Left ventricle myocardium superior (tissue), 1 donor: ENCODE data around the gene DRC7. TPM values are rescaled to one million over a fixed set of nuclear protein-coding genes. Genes with fewer than 3 reads are reported as not detected.
"Not testable (repeated sequence)": the region's sequence is repeated elsewhere in the genome, so short reads cannot be mapped to it uniquely, and the experiment has no call there.

ENCODE experiments used
- ATAC-seq: fragments of 200-7000 bp; cut with Tn5 transposase; one replicate; pipeline ENCODE4 v1.9.1; 2020; ENCODE audit warnings: mild to moderate bottlenecking, moderate library complexity
- DNase-seq: peaks from one replicate; pipeline ENCODE4 v3.0.0-alpha.2; 2020
- intact Hi-C: fragments of 100-400 bp; cut with micrococcal nuclease; formaldehyde crosslinking; loops from one replicate; pipeline ENCODE4 v1.11.0; 2022
- total RNA-seq: library from RNA; stranded (reverse); fragmentation: NEBNext Ultra II Directional; extraction: Animal tissue kit (Norgen Biotek cat#: 25700); gene quantifications from one replicate; pipeline ENCODE4 v1.2.1, GENCODE V29; 2021
- donor health status: DM: no; HTN: yes; CAD: no; lungs with severe emphysema.

Gene DRC7
- total RNA-seq, 1 donor from 2014 or later: not detected

DNA sequence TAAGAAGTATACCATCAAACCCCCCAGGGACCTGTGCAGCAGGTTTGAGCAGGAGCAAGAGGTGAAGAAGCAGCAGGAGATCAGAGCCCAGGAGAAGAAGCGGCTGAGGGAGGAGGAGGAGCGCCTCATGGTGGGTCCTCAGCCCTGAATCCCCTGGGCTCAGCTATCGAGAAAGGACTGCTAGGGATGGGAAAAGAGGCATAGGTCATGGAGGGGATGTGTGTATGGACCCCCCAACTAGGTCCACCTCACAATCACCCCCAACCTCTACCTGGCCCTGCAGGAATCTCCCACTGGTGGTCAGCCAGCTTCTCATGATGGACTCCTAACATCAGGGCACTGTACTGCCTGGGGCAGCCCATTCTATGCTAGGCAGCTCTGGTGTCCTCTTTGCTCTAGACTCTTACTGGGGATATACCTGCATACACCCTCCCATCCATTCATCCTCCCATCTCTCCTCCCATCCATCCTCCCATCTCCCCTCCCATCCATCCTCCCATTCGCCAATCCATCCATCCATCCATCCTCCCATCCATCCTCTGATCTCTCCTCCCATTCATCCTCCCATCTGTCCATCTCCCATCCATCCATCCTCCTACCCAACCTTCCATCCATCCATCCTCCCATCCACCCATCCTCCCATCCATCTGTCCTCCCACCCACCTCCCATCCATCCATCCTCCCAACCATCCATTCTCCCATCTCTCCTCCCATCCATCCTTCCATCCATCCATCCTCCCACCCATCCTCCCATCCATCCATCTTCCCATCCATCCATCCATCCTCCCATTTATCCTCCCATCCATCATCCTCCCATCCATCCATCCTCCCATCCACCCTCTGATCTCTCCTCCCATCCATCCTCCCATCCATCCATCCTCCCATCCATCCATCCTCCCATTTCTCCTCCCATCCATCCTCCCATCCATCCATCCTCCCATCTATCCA is 10.6 kb downstream of the DRC7 start:
- intact Hi-C loops: no loop called here
- DNase-seq (no peak), ATAC-seq (no peak)

DNA sequence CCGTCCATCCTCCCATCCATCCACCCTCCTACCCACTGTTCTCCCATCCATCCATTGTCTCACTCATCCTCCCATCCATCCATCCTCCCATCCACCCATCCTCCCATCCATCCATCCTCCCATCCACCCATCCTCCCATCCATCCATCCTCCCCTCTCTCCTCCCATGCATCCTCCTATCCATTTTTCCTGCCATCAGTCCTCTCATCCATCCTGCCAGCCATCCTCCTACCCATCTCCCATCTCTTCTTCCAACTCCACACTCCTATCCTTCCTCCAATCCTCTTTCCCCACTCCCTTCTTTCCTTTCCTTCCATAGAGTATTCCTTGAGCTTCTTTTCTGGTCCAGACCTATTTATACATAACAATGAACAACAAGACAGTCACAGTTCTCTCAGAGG is 12.1 kb downstream of the DRC7 start:
- intact Hi-C loops: no loop called here
- DNase-seq (no peak), ATAC-seq (no peak)

DNA sequence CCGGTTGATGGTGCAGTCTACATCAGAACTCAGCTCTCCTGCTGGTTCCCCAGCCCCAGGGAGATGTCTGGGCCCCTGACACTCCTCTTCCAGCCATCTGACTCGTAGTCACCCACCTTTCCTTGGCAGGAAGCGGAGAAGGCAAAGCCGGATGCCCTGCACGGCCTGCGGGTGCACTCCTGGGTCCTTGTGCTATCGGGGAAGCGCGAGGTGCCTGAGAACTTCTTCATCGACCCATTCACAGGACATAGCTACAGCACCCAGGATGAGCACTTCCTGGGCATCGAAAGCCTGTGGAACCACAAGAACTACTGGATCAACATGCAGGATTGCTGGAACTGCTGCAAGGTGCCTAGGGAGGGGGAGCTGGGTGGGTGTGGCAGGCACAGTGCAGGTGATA is 12.7 kb downstream of the DRC7 start:
- DNase-seq (no peak), ATAC-seq (no peak)
- intact Hi-C loops: no loop called here

DNA sequence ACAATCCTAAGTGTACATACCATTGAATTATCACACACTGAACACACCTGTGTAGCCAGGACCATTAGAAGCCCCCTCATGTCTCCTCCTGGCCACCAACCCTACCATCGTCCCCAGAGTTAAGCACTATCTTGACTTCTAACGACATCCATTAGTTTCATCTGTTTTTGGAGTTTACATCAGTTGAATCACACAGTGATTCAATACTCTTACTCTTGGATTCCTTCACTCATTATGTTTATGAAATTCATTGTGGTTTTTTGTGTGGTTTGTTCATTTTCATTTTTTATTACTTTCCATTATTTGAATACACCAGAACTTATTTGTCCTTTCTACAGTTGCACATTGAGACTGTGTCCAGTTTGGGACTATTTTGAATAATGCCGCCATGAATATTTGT is 13.6 kb downstream of the DRC7 start:
- no peak for DNase-seq
- intact Hi-C loops: no loop called here

DNA sequence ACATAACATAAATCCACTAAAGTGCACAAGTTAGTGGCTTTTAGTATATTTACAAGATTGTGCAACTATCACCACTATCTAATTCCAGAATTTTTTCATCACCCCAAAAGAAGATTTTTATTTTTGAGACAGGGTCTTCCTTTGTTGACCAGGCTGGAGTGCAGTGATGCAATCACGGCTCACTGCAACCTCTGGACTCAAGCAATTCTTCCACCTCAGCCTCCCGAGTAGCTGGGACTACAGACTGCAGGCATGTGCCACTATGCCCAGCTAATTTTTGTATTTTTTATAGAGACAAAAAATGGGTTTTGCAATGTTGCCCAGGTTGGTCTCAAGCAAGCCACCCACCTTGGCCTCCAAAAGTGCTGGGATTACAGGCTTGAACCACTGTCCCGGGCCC is 15.1 kb downstream of the DRC7 start:
- ATAC-seq (no peak), DNase-seq (no peak)
- intact Hi-C loops: no loop called here

More for the DNA sequence above, 13.6 kb downstream of the DRC7 start:
- ATAC-seq: no peak

DNA sequence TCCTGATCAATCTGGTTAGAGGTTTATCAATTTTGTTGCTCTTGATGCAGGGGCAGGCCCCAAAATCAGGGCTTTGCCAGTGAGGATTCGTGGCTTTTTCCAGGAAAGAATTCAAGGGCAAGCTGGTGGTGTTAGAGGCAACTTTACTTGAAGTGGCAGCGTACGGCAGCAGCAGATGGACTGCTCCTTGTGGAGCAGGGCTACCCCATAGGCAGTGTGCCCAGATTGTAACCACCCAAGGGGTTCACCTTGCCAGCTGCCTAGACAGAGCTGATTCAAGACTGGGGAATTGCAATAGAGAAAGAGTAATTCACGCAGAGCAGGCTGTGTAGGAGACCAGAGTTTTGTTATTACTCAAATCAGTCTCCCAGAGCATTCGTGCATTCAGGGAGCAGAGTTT is 16.7 kb downstream of the DRC7 start:
- ATAC-seq: no peak
- intact Hi-C loops: no loop called here

DNA sequence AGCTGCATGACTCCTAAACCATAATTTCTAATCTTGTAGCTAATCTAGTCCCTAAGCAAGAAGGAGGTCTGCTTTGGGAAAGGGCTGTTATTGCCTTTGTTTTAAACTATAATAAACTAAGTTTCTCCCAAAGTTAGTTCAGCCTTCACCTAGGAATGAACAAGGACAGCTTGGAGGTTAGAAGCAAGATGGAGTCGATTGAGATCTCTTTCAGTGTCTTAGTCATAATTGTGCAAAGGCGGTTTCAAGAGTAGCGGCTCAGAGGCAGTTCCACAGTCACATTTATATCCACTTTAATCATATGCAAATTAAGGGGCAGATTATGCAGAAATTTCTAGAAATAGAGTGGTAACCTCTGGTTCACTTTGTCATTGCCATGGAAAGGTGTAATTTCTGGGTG is 17.4 kb downstream of the DRC7 start:
- ATAC-seq (no peak), DNase-seq (no peak)
- intact Hi-C loops: no loop called here

More for the DNA sequence above, 16.7 kb downstream of the DRC7 start:
- DNase-seq: no peak

DNA sequence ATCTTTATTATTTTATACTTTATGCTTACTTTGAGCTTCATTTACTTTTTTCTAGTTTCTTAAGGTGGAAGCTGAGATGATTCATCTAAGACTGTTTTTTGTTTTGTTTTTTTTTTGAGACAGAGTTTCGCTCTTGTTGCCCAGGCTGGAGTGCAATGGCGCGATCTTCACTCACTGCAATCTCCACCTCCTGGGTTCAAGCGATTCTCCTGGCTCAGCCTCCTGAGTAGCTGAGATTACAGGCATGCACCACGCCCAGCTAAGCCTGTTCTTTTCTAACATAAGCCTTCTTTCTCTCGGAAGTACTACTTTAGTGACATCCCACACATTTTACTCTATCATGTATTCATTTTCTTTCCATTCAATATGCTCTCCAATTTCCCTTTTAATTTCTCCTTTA is 18.0 kb downstream of the DRC7 start:
- ATAC-seq, intact Hi-C loops, DNase-seq: not testable (repeated sequence)

DNA sequence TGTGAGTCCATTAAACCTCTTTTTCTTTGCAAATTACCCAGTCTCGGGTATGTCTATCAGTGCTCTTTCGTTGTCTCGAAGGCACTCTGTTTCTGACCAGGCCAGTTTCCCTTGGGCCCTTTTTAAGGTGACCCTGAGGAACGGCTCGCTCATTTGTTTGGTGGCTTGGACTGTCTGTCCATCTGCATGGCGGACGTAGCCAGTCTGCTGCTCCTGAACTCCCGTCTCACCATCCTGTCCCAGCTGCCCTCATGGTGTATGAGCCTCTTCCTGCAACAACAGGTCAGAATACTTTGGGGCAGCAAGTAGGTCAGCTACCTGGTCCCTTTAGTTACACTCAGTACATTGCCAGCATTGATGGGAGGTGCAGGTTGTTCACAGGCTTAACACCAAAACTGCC is 19.0 kb downstream of the DRC7 start:
- no peak for ATAC-seq
- no peak for DNase-seq
- intact Hi-C loops: no loop called here

DNA sequence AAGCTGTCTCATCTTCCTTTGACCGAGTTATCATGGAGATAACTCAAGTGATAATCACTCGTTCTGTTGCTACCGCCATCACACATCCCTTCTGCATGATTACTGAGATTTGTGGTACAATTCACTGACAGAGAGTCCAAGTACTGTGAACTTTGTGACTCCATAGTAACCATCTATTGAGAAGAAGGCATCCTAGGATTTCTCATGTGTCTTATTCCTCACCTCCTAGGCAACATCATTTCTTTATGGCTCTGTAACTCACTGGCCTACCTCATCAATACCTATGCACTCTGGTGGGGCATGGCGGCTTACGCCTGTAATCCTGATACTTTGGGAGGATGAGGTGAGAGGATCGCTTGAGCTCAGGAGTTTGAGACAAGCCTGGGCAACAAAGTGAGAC is 19.4 kb downstream of the DRC7 start:
- intact Hi-C loops: no loop called here
- ATAC-seq: no peak
- no peak for DNase-seq

DNA sequence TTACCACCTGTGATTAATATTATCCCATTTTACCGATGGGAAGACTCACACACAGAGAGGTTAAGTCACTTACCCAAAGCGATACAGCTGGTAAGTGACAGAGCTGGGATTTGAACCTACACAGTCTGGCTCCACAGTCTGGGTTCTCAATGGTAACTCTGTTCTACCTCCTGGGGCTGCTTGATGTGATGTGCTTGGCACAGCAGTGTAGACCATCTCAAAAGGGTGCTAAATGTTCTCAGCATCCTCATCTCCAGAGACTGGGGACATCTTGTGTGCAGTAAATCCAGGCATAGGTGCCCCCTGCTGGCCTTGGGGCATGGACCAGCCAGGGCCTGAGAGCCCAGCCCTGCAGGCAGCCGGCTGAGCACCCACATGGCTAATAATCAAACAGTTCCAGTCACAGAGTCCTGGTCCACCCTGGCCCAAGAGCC is 25.6 kb downstream of the DRC7 start:
- DNase-seq: peak; percentile 73
- intact Hi-C loops: no loop called here
- peak; percentile 69 for ATAC-seq

DNA sequence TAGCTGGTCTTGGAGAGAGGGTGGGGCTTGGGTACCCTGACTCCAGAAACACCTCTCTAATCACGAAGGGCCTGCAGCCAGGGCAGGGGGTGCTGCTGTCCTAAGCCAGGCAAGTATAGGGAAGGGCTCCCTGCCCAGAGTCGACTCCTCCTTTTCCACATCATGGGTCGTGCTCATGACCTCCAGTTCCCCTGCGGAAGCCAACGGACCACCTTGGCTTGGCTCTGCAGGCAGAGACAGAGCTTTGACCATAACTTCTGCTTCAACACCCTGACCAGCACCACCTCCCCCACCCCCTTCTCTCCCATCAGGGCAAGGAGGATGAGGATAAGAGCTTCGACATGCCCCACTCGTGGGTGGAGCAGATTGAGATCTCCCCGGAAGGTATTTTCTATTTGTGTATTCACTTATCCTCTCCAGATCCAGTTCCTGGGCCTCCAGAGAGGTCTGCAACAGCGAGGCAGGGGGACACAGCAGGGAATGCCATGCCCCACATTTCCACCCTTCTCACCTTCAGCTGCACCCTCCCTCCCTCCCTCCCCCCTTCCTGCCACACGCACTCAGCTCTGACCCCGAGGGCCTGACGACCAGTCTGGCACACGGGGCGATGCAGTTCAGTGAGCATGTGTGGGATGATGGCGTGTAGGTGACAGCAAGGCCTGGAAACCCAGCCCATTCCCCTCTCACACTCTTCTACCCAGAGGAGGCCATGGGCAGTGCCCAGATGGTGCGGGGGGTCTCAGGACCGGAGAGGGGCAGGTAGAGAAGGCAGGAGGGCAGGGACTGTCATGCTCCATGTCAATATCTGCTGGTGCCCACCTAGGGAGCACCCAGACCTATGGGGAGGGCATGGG is 27.0 kb downstream of the DRC7 start:
- no peak for DNase-seq
- intact Hi-C loops: no loop called here
- ATAC-seq: no peak

DNA sequence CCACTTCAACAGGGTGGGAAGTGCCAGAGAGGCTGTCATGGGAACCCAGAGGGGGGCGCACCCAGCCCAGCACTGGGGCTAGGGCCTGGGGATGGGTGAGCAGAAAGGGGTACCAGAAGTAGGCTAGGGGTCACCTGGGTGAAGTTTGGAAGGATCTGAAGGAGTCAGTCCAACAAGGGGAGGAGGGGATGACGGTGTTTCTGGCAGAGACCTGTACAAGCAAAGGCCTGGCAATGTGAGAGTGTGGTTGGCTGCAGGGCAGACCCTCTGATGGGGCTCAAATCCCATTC is 27.5 kb downstream of the DRC7 start:
- ATAC-seq: no peak

DNA sequence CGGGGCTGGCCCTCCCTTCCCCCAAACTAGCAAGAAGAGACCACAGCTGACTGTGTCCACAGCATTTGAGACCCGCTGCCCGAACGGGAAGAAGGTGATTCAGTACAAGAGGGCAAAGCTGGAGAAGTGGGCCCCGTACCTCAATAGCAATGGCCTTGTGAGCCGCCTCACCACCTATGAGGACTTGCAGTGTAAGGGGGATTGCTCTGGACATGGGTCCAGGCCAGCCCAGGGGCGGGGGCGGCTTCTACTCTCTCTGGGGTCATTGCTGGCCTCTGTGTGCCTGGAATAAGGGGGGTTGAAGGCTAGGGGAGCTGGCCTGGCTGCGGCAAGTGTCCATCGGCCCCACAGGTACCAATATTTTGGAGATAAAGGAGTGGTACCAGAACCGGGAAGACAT is 28.0 kb downstream of the DRC7 start:
- ATAC-seq: no peak
- intact Hi-C loops: no loop called here
- no peak for DNase-seq

More for the DNA sequence above, 27.5 kb downstream of the DRC7 start:
- intact Hi-C loops: no loop called here
- DNase-seq: no peak

DNA sequence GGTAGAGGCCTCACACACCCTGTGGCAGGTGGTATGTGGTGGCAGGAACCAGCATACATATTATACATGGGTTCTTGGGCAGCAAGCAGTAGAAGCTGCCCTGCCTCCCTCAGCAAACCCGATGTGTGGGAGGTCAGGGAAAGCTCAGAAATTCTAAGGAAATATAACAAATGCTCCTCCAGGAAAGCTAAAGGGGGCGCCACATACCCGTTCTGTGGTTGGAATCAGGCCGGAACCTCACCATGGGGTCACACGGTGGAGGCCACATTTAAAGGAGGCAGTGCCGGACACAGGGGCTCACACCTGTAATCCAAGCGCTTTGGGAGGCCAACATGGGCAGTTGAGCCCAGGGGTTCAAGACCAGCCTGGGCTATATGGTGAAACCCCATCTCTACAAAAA is 28.6 kb downstream of the DRC7 start:
- intact Hi-C loops: no loop called here
- DNase-seq: no peak
- no peak for ATAC-seq

DNA sequence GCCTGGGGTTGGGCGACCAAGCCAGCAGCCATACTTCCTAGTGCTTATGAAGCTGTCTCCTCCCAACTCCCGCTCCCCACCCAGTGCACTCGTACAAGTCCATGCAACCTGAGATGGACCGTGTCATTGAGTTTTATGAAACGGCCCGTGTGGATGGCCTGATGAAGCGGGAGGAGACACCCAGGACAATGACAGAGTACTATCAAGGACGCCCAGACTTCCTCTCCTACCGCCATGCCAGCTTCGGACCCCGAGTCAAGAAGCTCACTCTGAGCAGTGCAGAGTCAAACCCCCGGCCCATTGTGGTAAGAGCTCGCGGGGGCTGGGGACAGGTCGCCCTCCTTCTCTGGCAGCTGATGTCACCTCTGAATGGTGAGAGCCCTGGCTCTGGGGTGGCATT is 29.9 kb downstream of the DRC7 start:
- DNase-seq (no peak), ATAC-seq (no peak)
- intact Hi-C loops: no loop called here

DNA sequence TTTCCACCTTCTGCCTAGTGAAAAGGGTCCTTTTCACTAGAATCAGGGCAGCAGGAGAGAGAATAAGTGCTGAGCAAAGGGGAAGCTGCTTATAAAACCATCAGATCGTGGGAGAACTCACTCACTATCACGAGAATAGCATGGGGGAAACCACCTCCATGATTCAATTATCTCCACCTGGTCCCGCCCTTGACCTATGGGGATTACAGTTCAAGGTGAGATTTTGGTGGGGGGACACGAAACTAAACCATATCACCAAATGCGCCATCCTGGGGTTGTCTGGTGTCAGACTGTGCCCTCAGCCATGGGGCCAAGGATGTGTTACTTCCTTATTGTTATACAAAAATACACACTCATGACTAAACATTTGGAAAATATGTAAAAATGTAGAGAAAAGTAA is 30.5 kb downstream of the DRC7 start:
- DNase-seq (no peak), ATAC-seq (no peak)
- intact Hi-C loops: no loop called here

DNA sequence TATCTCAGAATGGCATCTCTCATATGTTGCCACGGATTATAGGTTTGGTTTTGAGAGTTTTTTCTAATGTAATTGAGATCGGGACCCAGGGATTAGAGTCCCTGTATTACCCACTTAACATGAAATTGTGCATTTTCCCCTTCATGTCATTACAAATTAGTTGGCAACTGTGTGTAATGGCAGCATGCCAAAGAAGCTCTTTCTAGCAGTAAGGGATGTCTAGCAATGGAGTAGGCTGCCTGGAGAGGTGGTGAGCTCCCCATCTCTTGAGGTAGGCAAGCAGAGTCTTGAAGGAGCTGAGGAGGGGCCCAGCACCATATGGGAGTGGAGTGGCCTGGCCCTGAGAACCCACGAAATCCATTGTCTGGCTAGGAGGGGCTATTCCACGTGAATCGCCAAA is 30.9 kb downstream of the DRC7 start:
- intact Hi-C loops: no loop called here
- no peak for DNase-seq

DNA sequence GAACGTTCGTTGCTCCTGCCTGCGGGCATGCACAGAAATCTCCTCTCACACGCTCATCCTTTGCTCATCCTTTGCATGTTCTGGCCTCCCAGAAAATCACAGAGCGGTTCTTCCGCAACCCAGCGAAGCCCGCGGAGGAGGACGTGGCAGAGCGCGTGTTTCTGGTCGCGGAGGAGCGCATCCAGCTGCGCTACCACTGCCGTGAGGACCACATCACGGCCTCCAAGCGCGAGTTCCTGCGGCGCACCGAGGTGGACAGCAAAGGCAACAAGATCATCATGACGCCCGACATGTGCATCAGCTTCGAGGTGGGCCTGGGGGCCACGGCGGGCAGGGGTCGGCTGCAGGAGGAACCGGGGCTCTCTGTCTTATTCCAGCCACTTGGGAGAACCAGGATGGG is 31.4 kb downstream of the DRC7 start:
- intact Hi-C loops: no loop called here
- ATAC-seq: no peak
- no peak for DNase-seq

More for the DNA sequence above, 30.9 kb downstream of the DRC7 start:
- ATAC-seq: no peak

DNA sequence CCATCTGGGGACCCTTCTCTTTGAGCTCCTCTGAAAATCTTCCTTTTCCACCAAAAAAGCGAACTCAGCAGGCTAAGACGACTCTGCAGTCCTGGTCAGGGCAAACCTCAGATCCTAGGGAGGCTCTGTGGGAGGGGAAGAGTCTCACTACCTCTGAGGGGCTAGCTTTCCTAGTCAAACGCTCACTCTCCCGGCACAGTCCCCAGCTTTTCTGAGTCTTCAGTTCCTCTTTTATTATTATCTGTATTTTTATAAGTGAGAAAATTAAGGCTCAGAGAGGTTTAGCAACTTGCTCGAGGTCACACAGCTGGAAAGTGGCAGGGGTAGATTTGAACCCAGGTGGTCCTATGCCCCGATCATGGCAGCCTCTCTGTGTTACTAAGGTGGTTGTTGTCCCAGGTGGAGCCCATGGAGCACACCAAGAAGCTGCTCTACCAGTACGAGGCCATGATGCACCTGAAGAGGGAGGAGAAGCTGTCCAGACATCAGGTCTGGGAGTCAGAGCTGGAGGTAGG is 31.9 kb downstream of the DRC7 start:
- ATAC-seq: no peak
- intact Hi-C loops: no loop called here
- no peak for DNase-seq
